Astrocyte of the hippocampus (primary cell): ENCODE results near the gene ZNF90.
"Not testable (repeated sequence)": the region's sequence is repeated elsewhere in the genome, so short reads cannot be mapped to it uniquely, and the experiment has no call there.

Experiments used
- DNase-seq: peaks from one replicate; pipeline ENCODE4 v3.0.0; 2011; ENCODE audit warnings: low read depth, low spot score

Gene ZNF90

DNA sequence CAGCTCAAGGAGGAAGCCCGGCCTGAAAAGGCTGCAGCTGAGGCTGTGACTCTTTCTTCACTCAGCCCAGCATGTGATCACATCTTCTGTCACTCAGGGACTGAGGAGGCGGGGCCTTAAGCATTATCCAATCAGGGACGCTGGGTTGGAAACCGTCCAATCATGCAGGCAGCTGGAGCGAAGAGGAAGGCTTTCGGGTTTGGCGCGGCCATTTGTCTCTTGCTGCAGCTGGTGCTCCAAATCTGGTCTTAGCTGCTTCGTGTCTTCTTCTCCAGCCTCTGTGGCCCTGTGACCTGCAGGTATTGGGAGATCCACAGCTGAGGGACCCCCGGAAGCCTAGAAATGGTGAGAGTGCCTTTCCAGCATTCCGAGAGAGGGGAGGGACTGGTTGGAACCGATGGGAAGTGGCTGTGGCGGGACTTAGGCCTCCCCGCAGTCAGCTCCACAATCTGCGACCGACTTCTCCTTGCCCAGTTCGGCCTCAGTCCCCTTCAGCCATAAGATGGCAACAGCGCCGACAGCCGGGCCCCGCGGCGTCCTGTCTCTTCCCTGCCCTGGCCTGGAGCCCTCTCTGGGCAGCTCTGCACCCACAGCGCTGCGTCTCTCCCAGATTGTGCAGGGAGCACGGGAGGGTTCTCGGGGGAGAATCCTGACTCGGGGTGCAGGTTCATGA lies at the start of gene ZNF90:
Gene ZNF90 (plus strand): TSS at position 210 of the 673 bp plus-strand sequence. CDS start 133 bp downstream, at position 343.
- peak; percentile 97 for DNase-seq

DNA sequence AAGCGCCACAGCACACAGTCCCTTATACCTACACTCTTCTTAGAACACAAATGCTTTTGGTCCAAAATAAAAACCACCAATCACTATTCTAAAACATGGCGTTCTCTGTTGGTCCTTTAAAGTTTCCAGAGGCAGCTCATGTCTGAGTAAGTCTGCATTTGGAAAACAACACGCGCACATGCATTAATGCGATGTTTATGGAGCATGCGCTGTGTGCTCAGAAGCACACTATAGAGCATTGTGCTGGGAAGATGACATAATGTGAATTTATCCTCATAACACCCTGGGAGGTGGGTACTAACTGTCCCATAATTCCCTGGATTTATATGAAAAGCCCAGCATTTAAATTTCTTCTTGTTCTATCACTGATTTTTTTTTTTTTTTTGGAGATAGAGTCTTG lies 49.2 kb upstream of the ZNF90 start:
- no peak for DNase-seq

DNA sequence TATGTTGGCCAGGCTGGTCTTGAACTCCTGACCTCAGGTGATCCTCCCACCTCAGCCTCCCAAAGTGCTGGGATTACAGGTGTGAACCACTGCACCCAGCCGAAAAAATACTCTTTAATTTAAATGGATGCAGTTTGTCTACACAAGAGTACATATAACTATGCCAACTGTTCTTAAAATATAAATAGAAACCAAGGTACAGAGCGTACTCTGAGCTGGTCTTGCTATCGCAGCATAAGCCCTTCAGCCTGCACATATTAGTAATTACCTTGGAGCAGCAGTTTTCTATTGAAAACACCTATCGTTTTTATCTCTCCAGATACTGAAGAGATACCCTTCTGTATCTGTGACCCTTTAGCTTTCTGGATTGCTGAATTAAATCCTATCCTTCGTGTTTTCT lies 41.9 kb upstream of the ZNF90 start:
- DNase-seq = no peak

DNA sequence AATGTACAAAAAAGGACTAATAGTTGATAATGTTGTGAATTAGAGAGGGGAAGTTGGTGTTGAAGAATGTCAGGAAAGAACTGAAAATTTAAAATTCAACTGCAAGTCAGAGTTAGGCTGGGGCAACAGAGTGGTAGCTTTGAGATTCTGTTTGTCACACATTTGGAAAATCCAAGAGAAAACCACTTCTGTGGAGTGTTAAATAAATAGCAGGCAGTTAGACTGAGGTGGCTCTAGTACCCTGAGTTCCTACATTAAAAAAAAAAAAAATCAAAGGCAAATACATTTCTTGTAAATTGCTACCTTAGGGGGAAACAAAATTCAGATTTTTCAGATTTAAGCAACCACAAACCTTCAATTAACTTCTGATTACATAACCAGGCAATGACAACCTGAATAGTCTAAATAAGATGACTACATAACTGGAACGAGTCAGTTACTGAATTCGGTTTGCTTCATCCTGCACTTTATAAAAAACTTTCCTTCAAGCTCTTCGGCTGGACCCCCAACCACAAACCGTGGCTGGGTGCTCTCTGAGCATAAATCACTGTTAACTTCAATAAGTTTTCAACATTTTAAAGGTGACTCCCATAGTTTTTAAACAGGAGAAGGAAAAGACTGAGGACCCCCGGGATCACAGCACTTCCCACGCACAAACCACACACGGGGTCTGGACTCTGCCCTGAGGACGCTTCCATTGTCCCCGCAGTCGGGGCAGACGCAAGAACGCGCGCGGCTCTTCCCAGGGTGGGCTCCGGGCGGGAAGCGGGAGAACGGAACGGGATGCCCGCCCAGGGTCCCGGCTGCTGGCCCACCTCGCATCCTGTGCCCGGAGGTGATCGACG lies 39.2 kb upstream of the ZNF90 start:
- DNase-seq = no peak

DNA sequence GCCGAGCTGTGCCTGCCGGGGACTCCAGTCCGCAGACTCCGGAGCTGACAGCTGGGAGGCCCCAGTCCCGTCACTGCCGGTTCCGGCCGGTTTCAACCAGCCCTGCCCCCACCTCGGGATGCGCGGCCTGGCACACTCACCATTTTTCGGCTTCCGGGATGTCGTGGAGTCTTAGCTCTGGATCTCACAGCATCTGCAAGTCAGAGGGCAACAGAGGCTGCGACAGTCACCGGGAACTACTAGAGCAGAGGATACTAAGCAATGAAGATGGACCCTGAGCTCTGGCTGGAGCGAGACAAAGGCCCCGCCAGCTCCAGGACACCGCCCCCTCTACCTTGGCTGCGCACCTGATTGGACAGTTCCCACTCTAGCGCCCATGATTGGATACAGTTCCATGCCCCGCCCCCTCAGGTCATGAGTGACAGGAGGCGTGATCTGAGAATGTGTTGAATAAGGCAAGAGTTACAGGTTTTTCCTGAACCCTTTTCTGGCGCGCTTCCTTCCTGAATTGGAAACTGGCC lies 38.5 kb upstream of the ZNF90 start, which contains the start of gene ZNF682:
Gene ZNF682 (minus strand): TSS at position 303 of the 521 bp plus-strand sequence. CDS start 160 bp downstream, at position 143.
- DNase-seq = peak; percentile 98

DNA sequence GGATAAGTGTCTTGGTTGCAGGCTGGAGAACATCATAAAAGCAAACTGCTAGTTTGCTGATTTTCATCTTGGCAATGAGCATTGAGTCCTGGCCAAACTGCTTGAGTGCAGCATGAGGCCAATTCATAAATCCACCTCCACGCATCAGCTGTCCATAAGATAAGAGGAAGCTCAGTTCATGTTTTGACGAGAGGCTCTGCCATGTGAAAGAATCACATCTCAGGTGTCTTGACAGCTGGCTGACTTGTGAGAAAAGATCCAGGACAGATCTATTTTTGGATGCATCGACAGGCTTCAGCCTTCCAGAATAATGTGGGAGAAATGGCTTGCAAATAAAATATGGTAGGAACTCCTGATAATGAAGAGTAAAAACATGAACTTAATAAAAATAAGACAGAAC lies 33.1 kb upstream of the ZNF90 start:
- DNase-seq = no peak

DNA sequence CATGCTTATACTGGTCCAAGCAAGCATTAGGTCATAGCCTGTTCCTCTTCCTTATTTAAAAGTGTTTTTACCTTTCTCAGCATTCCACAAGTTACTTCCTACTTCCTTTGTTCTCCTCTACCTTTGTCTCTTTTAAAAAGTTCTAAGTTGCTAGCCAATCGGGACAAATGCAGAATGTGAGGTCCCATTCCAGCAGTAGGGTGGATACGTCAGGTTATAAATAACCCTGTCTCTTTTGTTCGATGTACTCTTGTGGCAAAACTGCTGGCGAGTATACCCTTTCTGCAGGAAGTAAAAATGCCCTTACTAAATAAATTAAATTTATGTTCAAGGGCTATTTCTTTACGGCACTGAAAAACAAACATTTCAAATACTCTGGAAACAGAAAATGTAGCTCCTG lies 32.1 kb upstream of the ZNF90 start:
- not testable (repeated sequence) for DNase-seq

DNA sequence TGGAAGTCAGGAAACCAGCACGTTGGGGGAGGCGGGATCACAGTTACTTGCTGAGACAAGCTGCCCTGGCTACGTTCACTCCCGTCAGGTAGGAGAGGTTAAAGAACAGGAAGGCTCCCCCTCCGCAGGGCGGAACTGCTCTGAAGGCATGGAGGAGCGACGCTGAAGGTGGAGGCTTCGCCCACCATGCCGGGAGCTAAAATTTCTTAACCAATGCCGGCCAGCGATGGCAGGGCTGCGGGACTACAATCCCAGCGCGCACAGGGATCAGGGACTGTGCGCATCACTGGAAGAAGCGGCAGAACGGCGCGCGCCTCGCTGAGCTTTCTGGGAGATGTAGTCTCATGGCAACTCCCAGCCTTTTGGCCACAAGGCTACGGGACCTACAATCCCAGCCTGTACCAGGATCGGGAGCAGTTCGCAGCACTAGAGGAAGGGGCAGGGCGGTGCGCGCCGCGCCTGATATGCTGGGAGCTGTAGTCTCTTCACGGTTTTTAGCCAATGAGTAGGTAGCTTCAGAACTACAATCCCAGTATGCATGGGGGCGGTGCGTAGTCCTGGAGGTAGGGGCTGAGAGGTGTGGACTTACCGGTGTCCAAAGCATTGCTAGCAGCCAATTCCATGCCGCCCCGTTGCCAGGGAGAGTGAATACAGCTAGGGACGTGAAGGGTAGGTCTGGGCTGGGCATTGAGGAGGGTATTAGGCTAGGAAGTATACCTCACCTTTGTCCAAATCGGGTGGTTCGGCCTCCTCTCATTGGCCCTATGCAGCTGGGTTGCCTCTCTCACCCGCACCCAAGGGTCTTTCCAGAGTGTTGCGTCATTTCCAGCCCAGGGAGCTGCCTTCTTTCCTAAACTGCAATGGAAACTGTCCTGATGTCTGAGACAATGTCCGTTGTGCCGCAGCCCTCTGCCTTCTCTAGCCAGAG lies 25.7 kb upstream of the ZNF90 start:
- peak; percentile 99 for DNase-seq

DNA sequence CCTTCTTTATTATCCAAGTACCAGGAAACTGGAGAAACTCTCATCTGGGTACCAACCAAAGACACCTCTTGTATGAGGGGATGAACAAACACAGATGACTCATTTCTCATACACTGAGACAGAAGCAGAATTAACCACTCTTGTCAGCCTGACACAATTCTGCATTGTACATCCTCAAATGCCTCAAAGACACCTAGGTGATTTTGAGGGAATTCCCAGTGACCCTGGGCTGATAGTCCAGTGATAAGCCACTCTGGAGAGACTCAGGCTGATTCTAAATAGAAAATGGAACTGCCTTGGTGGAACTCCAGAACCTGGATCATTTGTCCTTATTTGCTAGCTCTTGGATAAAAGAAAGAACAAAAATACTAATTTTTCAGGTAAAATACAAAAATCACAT lies 19.1 kb upstream of the ZNF90 start:
- DNase-seq = not testable (repeated sequence)

DNA sequence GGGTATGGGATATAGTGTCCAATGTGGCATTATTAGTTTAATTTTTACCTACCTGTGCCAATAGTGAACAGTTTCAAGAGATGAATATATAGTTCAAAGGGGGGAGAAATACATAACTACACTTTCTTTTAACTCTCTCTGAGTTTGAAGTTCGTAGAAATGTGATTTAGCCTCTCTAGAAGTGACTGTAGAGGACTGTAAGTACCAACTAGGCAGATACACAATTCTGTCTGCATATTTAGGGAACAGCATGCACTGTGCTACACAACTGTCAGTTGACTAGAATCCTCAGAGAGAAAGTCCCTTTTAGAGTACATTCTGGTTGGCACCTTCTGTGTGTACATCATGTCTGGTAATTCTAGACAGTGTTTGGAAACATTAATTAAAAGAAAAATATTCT lies 17.5 kb upstream of the ZNF90 start:
- no peak for DNase-seq

DNA sequence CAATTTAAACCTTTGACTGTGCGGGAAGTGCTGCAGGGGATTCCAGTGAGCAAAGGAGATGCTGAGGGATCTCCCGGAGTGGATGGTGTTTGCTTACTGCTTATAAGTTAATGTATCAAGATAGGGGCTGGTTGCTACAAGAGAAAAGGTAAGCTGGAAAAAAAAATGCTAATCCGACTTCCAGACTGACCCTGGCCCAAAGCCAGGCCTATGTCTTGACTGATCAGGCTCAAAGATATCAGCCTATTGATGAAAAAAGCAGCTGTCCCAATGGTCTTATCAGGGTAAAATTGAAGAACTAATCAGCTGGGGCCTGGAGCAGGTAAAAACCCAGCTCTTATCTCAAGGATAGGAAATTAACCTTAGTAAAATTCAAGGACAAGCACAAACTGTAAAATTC lies 10.9 kb upstream of the ZNF90 start:
- DNase-seq = no peak

DNA sequence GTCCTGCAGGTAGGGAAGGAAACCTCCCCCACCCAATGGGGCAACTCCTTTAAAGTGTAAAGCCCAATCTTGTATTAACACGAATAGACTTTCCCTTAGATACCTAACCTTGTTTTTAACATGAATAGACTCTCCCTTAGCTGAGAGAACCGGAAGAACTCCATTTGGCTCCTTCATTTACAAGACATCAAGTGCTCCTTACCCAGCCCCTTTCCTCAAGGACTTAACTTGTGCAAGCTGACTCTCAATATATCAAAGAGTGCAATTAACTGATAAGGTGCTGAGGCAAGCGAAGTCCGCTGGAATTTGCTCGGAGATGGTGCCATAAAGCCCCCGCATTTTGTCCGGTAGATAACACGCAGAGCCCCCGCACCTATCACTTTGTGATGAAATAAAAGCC lies 9.9 kb upstream of the ZNF90 start:
- no peak for DNase-seq

DNA sequence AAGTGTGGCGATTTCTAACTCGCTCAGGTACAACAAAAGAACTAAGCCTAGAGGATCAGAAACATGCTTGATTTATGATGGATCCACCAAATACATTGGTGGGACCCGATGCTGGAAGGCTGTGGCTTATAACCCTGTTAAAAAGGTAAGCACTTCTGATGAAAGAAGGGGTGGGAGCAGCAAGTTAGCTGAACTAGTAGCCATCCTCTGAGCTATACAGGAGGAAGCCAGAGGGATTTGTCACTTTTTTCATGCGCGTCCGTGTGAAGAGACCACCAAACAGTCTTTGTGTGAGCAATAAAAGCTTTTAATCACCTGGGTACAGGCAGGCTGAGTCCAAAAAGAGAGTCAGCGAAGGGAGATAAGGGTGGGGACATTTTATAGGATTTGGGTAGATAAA lies 9.2 kb upstream of the ZNF90 start:
- DNase-seq = not testable (repeated sequence)

DNA sequence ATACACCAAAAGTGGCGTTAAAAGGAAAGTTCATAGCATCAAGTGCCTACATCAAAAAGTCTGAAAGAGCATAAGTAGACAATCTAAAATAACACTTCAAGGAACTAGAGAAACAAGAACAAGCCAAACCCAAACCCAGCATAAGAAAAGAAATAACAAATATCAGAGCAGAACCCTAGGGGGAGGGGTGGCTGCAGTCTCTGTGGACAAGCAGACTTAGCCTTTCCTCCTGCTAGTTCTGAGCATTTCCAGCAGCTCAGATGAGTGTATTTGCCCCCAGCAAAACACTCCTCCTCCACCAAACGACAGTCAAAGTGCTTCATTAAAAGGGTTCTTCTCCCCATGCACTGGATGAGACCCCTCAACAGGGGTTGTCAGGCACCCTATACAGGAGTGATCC lies 7.1 kb upstream of the ZNF90 start:
- no peak for DNase-seq

DNA sequence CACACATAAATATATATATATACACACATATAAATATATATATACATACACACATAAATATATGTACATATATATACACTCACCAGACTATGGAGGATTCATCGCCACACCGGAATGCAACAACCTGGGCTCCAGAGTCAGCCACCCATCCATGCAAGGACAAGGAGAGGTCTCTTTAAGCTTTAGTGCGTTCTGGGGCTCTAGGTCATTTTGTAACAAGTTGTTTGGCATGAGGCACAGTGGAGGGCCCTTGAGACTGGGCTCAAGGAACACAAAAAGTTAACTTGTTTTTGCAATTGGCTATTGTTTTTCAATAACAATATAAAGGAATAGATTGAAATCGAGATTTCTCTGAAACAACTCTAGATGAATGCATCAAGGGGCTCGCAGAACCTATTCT lies 4.9 kb upstream of the ZNF90 start:
- DNase-seq = no peak

DNA sequence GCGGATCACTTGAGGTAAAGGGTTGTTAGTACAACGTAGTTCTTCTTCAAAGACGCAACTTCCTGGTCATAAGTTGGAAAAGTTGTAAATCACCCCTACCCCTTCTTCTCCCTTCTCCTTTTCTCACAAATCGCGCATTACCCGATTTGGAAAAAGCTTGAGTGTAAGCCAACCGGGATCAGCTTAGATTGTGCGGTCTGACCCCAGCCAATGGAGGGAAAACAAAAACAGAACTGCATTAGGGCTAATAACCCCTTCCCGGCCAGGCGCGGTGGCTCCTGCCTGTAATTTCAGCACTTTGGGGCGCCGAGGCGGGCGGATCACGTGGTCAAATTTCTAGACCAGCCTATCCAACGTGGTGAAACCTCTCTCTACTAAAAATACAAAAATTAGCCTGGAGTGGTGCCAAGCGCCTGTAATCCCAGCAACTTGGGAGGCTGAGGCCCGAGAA lies 806 bp downstream of the ZNF90 start:
- peak; percentile 46 for DNase-seq

DNA sequence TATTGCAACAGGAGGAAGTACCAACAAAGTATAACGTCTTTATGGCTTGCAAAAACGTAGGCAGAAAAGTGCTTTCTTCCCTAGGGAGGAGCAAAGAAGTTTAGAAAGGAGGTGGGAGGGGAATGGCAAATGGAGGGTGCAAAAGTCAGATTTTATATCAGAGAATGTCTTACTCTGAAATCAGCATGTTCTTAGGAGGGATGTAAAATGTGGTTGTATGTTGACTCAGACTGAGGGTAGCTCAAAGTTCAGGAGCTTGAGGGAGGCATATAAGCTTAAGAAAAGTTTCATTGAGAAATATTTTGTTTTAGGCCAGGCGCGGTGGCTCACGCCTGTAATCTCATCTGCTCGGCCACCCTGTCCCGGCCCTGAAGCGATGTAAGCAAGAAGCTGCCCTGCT lies 1.7 kb downstream of the ZNF90 start:
- no peak for DNase-seq

DNA sequence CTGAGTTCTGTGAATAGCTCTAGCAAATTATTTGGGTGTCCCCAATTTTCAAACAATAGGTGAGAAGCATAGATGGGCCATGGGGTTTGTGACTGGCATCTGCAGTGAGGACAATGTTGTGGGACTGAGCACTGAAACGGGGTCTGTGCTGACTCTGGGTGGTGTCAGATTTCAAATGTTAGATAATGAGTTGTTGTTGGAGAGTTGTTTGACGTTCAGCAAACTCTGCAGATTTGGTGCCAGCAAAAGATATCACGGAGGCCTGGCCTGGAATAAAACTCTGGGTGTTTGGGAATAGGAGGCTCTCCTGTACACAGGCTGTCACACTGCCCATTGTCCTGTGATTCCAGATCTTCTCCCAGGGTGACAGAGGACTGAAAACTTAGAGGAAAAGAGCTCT lies 2.9 kb downstream of the ZNF90 start:
- no peak for DNase-seq

DNA sequence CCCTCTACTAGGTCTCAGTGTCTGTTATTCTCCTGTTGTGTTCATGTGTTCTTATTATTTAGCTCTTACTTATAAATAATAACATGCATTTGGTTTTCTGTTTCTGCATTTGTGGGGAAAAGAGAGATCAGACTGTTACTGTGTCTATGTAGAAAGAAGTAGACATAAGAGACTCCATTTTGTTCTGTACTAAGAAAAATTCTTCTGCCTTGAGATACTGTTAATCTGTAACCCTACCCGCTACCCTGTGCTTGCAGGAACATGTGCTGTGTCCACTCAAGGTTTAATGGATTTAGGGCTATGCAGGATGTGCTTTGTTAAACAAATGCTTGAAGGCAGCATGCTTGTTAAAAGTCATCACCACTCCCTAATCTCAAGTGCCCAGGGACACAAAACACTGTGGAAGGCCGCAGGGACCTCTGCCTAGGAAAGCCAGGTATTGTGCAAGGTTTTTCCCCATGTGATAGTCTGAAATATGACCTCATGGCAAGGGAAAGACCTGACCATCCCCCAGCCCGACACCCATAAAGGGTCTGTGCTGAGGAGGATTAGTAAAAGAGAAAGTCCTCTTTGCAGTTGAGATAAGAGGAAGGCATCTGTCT lies 4.5 kb downstream of the ZNF90 start:
- not testable (repeated sequence) for DNase-seq

DNA sequence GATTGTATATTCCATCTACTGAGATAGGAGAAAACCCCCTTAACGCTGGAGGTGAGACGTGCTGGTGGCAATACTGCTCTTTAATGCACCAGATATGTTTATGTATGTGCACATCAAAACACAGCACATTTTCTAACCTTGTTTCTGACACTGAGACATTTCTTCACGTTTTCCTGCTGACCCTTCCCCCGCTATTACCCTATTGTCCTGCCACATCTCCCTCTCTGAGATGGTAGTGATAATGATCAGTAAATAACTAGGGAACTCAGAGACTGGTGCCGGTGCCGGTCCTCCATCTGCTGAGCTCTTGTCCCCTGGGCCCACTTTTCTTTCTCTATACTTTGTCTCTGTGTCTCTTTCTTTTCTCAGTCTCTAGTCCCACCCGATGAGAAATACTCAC lies 5.1 kb downstream of the ZNF90 start:
- DNase-seq = not testable (repeated sequence)

DNA sequence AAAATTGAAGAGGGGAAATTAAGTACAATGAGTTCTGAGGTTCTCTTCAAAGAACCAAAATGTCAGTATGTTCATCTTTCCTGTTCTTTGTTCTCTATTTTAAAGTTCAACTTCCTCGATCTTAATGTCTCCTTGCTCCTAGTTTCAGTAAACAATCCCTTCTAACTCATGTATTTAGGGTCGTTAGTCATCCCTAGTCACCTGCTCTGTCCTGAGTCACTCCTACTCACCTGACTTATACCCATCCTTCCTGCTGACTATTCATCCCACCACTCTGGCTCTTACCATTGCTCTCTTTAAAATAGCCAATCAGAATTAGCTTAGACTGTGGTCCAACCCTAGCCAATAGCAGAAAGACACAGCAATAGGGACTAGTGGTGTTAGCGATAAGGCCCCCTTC lies 24.3 kb downstream of the ZNF90 start:
- no peak for DNase-seq
